ENCODE data around the gene OR2A14.
A peak's percentile ranks its signal among the peaks of the same experiment; 100 is the strongest.
"Not testable (repeated sequence)": the region's sequence is repeated elsewhere in the genome, so short reads cannot be mapped to it uniquely, and the experiment has no call there.

OR2A14 gene, protein sequence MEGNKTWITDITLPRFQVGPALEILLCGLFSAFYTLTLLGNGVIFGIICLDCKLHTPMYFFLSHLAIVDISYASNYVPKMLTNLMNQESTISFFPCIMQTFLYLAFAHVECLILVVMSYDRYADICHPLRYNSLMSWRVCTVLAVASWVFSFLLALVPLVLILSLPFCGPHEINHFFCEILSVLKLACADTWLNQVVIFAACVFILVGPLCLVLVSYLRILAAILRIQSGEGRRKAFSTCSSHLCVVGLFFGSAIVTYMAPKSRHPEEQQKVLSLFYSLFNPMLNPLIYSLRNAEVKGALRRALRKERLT

DNA sequence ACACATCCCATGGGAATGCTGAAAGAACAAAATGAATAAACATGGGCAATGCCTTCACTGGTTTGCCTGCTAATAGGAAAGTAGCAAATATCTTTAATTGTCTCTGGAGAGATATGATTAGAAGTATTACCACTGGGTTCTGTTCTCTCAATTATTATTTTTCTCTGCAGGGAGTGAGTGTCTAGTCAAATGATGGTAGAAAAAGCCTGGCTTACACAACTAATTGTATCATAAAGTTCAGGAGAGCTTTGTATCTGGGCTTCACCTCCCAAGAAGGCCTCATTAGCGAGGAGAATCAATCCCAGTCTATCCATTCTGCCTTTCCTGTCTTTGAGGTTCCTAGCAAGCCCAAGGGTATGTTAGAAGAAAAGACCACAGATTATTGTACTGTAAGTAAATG lies at the start of gene OR2A14:
TSS of gene OR2A14 (plus strand) at position 301 of the 400 bp plus-strand sequence. CDS start 5,937 bp downstream, outside the sequence.
- DNase-seq (ENCODE audit: low spot score), result no peak

DNA sequence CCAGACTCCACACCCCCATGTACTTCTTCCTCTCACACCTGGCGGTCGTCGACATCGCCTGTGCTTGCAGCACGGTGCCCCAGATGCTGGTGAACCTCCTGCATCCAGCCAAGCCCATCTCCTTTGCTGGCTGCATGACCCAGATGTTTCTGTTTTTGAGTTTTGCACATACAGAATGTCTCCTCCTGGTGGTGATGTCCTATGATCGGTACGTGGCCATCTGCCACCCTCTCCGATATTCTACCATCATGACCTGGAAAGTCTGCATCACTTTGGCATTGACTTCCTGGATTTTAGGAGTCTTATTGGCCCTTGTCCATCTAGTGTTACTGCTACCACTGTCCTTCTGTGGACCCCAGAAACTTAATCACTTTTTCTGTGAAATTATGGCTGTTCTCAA lies 48.6 kb upstream of the OR2A14 start:
- no peak for DNase-seq (ENCODE audit: low spot score)

DNA sequence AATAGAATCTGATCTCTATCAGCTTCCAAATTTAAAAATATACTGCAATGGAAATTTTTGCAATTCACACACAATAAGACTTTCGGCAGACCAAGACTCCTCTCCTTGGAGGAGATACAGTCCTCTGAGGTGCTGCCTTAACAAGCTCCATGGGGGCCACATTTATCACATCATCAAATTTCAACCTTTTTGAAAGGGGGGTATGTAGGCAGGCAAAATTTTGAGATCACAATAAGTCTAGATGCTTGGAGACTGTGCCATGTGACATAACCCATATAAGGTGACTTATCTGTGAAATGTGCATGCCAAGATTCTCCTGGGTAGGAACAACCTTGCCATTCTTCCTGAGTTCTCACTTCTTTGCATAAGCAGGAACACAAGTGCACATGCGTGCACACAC lies 37.0 kb upstream of the OR2A14 start, which contains the start of gene OR2A12:
TSS of gene OR2A12 (plus strand) at position 301 of the 400 bp plus-strand sequence. CDS start 8,830 bp downstream, outside the sequence.
- no peak for DNase-seq (ENCODE audit: low spot score)

DNA sequence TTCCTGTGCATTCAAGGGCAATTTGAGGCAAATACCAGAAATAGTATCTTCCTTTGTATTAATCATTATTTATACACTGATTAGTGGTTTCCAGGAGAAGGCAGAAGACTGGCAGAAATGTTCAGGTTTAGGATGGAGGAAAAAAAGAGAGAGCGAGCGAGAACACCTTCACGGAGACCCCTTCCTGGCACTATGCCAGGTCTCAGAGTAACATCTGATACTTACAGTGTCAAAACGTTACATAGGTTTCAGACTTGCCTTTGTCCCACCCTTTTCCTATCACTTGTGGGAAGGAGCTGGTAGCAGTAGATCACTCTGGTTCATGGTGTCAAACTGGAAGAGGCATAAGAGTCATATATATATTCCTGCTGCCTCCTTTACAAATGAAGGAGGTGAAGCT lies 36.2 kb upstream of the OR2A14 start:
- DNase-seq (ENCODE audit: low spot score), result no peak

DNA sequence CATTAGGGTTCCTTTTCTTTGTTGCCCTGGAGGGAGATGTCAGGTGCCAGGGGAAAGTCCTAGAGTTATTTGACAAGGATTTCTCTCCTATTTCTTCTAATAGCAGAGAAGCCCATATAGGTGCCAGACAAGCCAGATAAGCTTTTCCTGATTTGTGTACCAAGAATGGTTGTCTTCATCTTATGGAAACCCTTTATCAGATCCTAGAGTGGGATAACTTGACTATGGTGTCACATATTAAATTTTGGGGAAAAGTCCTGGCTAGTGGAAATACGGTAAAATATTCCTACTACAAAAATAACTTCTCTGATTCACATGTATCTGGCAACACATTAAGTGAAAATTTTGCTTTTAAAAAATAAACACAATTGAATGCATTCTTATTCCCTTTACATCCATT lies 35.7 kb upstream of the OR2A14 start:
- no peak for DNase-seq (ENCODE audit: low spot score)

DNA sequence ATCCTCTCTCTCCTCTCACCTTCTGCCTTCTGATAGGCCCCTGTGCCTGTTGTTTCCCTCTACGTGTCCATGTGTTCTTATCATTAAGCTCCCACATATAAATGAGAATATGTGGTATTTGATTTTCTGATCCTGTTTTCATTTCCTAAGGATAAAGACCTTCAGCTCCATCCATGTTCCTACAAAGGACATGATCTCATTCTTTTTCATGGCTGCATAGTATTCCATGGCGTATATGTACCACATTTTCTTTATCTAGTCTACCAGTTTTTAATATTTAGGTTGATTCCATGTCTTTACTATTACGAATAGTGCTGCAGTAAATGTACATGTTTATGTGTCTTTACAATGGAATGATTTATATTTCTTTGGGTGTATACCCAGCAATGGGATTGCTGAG lies 32.3 kb upstream of the OR2A14 start:
- DNase-seq (ENCODE audit: low spot score), result no peak

DNA sequence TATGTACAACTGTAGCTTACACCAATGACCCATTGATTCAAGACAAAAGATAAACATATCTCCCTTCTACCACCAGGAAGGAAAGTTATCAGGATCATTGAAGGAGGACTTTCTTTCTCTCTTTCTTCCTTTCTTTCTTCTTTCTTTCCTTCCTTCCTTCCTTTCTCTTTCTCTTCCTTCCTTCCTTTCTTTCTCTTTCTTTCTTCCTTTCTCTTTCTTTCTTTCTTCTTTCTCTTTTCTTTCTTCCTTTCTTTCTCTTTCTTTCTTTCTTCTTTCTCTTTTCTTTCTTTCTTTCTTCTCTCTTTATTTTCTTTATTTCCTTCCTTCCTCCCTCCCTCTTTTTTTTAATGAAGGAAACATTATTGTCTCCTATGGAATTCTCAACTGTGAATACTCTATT lies 24.2 kb upstream of the OR2A14 start:
- no peak for DNase-seq (ENCODE audit: low spot score)

DNA sequence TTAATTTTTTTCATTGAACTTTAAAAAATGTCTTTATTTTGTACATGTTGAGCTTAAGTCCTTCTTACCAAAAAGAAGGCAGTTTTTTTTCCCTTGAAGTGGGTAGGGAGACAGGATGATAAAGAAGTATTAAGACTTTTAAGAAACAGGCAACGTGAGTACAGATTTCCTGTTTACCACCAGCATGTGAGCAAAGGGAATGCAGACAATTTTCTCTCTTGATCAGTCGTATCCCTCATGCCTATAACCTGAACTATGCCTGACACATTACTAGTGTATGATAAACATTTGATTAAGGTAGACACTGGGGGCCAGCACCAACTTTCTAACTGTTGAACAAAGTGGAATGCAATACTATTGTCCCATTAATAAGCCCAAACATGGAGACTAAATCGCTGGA lies 22.4 kb upstream of the OR2A14 start:
- no peak for DNase-seq (ENCODE audit: low spot score)

DNA sequence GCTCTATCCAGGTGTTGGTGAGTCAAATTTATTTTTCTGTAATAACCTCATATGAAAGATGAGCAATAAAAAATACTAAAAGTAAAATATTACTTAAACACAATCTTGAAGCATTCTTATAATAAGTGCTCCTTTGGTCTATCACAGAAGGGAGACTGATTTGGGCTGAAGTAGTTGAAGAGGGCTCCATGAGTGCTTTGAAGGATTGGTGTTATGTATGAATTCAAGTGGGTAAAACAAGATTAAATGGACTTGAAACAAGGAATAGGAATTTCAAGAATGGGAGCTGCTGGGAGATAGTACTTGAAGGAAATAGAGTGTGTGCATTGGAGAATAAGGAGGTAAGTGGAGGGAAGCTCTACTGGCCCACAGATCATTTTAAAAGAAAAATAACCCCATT lies 20.9 kb upstream of the OR2A14 start:
- no peak for DNase-seq (ENCODE audit: low spot score)

DNA sequence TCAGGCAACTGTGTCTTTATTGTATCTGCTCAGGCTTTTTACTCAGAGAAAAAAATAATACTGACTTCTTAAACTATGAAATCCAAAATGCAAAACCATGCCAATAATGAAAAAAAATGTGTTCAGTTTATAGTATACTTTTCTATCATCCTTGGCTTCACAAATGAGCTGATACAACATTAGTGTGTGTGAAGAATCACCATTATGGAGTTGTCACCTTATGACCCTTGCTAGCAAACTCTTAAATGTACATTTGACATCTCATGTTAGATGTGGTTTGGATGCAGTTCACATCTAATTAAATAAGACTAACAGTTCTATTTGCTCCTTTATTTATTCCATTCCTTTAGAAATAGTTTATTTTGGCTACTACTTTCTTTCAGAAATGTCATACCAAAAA lies 17.8 kb upstream of the OR2A14 start:
- no peak for DNase-seq (ENCODE audit: low spot score)

DNA sequence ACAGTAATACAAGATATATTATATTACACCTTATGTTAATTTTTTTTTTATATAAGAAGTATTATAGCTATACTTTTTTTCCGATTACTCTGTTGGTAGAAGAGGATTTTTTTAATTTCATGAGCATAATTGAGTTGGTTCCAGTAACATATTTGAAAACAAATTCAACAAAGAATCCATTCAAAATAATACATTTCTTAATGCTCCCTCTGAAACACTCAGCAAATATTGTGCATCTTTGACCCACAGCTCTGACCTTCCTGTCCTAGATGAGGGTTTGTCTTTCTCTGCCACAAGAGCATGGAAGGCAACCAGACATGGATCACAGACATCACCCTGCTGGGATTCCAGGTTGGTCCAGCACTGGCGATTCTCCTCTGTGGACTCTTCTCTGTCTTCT lies 13.7 kb upstream of the OR2A14 start, which contains the start of gene OR2A2:
TSS of gene OR2A2 (plus strand) at position 301 of the 400 bp plus-strand sequence. CDS start at position 301, 0 bp downstream.
- DNase-seq (ENCODE audit: low spot score), result no peak

DNA sequence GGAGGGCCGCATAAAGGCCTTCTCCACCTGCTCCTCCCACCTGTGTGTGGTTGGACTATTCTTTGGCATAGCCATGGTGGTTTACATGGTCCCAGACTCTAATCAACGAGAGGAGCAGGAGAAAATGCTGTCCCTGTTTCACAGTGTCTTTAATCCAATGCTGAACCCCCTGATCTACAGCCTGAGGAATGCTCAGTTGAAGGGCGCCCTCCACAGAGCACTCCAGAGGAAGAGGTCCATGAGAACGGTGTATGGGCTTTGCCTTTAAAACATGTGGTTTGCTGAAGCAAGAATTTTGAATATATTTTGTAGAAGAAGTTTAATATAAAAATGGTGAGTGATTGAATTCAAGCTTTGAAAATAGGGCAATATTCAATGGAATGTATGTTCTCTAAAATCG lies 12.7 kb upstream of the OR2A14 start:
- DNase-seq (ENCODE audit: low spot score), result no peak

DNA sequence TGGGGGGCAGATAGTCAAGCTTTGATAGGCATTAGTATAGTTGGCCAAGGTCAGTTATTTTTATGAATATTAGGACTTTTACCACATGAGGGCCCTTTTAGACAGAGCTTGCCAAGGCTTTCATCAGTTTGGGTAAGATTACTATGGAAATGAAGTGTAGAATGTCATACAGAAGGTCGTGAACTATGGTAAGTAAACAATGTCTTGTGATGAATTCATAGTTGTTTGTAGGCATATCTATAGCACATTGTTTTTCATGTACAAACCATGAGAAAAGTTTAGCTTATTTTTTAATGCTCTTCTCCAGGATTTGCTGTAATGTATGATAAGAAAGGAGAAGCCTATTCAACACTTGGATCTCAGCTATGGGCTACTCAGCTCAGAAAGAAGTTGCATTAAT lies 9.3 kb upstream of the OR2A14 start:
- no peak for DNase-seq (ENCODE audit: low spot score)

DNA sequence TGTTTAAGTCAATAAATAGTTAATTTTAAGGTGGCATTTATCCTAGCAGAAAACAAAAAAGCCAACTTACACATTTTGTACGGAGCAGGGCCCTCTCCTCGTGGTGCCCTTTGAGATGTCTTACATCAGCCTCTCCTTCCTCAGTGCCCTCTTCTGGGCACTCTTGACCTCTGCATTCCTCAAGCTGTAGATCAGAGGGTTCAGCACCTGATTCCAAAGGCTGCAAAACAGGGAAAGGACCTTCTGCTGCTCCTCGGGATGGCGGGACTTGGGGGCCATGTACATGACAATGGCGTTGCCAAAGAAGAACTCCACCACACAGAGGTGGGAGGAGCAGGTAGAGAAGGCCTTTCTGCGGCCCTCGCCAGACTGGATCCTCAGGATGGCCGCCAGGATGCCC lies 4.6 kb upstream of the OR2A14 start:
- no peak for DNase-seq (ENCODE audit: low spot score)

DNA sequence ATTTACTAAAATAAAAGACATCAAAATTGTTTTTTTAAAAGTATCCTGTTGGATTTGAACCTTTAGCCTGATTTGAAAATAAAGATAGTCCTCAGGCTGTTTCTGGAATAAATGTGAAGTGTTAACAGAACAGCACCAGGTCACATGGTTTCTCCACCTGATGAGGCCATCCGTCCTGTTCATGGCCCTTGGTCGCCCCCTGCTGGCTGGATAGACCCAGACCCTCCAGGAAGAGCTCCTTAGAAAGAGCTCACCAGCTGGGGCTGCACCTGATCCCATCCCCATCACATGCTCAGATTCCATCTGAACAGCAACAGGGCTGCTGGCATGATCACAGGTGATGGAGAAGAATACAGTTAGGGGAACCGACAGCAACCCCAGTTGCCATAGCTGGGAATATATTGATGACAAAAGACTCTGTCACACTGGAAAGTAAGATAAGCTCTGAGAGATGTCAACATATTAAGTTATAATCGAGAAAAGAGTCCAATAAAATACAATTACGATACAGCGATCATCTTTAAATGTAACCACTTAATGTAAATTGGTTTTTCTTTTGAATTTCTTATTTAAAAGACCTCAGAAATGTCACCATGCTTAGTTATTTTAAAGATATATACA lies 4.8 kb downstream of the OR2A14 start:
- peak; percentile 89 for DNase-seq (ENCODE audit: low spot score)

DNA sequence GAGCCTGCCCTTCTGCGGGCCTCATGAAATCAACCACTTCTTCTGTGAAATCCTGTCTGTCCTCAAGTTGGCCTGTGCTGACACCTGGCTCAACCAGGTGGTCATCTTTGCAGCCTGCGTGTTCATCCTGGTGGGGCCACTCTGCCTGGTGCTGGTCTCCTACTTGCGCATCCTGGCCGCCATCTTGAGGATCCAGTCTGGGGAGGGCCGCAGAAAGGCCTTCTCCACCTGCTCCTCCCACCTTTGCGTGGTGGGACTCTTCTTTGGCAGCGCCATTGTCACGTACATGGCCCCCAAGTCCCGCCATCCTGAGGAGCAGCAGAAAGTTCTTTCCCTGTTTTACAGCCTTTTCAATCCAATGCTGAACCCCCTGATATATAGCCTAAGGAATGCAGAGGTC lies 6.6 kb downstream of the OR2A14 start:
- not testable (repeated sequence) for DNase-seq (ENCODE audit: low spot score)

DNA sequence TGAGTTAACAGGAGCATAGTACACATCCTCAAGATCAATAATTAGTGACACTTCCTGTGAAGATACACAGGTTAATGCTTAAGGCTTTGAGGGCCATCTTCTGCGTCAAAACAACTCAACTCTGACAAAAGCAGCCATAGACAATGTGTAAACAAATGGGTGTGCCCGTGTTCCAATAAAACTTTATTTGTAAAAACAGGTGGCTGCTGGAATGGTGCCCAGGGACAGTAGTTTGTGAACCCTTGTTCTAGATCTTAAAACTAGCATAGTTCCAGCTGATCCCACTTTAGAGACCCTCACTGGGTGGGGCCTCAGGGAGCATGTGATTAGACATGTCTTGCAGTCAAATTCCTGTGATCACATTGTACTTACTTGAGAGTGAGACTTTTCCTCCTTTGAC lies 7.8 kb downstream of the OR2A14 start:
- no peak for DNase-seq (ENCODE audit: low spot score)

DNA sequence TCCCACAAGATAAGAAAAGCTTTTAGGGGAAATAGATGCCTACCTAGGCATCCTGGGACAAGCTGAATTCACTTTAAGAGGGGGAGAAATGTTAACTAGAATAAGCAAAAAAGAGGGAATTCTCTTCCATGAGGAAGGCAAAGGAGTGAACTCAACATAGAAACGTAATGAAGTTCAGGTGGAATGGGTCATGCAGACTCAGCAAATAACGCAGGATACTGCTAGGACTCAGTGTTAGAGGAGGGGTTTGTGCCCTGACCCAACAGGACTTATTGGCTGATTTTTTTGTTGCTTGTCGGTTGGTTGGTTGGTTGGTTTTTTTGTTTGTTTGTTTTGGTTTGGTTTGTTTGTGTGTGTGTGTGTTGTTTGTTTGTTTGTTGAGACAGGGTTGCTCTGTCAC lies 9.3 kb downstream of the OR2A14 start:
- no peak for DNase-seq (ENCODE audit: low spot score)

DNA sequence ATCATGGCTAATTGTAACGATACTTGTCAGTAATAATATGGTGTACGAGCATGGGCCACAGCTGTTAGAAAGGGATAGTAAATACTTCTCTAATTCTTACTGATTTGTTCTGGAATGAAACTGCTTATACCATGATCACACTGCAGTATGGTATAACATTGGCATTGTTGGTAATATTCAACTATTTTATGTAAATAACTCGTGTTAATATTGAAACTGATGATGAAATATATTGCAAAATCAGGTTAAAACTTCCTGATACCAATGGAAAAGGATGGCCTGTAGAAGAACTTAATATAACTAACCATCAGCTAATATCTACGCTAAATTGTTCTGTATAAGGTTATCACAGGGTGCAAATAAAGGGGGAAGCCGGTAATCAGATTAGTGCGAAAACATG lies 10.3 kb downstream of the OR2A14 start:
- no peak for DNase-seq (ENCODE audit: low spot score)

DNA sequence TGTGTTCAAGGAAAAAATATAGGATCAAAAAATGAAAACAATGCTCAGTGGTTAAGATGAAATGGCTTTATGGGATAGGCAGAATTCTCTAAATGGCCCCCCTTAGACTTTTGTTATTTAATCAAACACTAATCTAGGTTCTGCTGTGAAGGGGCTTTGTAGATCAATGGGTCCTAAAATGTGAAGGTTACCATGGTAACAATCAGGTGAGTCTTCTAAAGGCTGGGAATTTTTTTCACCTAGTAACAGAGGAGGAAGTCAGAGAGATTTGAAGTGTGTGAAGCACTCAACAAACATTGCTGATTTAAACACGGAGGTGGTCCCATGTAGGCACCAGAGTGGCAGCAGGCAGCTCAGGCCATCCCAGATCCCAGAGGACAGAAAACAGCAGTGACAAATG lies 11.1 kb downstream of the OR2A14 start:
- no peak for DNase-seq (ENCODE audit: low spot score)

DNA sequence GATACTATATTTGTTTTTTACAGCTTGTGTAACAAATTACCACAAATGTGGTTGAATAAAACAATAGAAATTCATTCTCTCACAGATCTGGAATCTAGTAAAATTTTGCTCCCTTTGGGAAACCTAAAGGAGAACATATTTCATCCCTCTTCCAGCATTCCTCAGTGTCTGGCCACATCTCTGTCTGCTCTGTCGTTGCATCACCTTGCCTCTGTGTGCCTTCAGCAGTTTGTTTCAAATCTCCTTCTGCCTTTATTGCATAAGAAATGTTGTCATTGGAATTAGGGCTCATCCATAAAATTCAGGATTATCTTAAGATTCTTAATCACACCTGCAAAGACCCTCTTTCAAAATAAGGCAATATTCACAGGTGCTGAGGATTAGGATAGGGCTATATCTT lies 14.5 kb downstream of the OR2A14 start:
- DNase-seq (ENCODE audit: low spot score), result no peak

DNA sequence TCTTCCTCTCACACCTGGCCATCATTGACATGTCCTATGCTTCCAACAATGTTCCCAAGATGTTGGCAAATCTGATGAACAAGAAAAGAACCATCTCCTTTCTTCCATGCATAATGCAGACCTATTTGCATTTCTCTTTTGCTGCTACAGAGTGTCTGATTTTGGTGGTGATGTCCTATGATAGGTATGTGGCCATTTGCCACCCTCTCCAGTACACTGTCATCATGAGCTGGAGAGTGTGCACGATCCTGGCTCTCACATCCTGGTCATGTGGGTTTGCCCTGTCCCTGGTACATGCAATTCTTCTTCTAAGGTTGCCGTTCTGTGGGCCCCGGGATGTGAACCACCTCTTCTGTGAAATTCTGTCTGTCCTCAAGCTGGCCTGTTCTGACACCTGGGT lies 19.2 kb downstream of the OR2A14 start:
- no peak for DNase-seq (ENCODE audit: low spot score)

DNA sequence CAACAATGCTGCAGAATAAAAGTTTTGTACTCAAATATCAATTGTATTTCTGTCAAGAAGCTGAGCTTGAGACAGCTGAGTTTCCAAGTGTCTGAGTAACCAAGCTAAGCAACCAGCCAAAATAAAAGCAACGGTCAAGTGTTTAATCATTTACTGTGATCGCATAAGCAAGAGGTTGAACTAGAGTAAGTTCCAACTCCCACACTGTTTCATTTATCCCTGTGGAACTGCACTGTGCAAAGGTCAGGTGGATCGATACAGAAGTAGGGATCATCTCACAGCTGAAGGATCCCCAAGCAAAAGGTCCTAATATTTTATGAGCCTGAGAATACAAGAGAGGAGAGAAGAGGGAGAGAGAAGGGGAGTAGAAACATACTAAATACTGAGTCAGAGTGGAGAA lies 21.4 kb downstream of the OR2A14 start:
- no peak for DNase-seq (ENCODE audit: low spot score)
